Measurements from ENCODE around the gene SPTBN1.
"Not testable (repeated sequence)": the region's sequence is repeated elsewhere in the genome, so short reads cannot be mapped to it uniquely, and the experiment has no call there.

SPTBN1 gene

DNA sequence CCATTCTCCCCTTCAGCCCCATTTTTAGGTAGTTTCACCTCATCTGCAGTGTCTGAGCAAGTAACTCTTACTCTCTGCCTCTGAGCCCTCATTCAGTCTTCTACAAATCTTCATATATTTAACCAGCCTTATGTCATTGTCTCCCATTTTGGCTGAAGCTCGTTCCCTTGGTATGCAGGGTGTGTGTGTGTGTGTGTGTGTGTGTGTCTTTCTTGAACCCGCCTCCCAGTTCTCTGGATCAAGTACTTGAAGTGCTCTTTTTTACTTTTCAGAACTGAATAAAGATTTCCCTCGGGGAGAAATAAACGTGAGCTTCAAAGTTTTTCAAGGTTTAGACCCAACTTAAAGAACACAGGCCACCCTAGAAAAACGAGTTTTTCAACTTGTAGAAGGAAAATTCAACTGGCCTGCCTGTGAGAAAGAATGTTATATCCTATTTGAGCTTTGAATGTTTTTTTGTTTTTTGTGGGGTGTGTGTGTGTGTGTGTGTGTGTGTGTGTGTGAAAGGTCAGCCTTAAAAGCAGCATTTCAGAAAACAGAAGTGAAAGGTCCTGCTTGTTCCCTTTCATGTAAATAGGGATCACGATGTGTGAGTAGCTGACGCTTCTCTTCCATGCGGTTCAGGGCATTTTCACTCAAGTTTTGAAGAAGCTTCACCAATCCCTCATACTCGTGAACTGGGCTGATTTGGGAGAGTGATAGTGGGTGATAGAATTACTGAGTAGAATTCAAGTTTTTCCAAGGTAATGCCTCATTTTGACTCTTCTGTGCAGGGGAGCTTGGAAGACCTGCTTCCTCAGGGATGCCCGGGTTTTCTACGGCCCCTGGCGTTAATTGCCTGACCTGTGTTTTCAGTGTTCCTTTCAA is 216.7 kb downstream of the SPTBN1 start:
- no peak for DNase-seq (ENCODE audit: low spot score)

DNA sequence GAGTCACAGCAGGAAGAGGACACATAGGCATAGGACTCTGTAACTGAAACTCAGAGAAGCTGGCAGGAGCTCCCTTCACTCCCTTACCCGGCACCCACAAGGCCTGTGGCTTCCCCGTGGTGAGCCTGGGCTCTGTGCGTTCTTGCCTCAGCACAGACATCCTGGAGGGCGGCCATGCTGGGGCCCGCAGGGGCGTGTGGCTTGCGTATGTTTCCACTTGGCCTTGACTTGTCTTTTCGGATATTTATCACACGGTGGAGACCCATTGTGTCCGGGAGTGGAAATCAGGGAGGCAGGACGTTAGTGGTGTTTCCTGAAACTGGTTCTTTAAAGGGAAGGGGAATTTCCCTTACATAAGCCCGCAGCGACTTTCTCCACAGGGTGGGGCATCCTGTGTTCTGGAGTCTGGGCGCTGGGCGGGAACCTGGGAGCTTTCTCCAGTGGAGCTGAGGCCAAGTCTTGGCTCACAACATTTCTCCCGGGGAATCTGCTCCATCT is 217.4 kb downstream of the SPTBN1 start:
- peak; percentile 39 for DNase-seq (ENCODE audit: low spot score)

DNA sequence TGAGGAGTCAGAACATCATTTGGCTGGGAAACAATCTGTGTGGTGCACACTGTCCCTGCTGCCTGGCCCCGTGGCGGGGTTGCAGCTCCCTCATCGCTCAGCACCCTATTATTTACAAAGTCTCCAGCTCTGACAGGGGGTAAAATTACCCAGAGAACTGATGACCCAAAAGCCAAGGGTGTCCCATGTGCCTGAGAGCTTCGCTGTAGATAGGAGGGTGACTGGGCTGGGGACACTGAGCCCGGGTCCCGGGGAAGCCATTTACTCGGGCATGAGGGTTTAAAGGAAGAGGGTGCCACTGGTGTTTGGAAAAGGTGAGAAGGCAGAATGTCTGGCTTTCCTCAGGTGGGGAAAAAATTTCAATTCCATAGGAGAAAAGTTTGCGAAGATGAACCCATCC is 219.2 kb downstream of the SPTBN1 start:
- no peak for DNase-seq (ENCODE audit: low spot score)

- DNase-seq (ENCODE audit: low spot score) = no peak
Measured at GRCh38 chr2:54675738-54676137, 219.6 kb downstream of the SPTBN1 start.

DNA sequence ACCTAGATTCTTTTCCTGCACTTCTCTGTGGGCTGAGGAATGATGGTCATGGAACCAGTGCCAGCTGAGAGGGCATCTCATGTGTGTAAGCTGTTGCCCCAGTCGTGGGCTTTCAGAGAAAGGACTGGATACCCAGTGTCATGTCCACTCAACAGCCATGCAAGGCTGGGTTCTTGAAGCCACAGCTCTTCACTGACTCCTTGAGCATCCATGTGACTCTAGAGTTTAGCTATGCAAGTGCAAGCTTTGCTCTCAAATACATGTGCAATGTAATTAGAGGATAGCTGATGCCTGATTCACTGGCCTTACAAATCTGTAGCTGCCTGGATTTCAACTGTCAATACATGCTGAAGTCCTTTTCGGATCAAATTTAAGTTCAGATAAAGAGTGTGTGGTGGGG is 220.5 kb downstream of the SPTBN1 start:
- DNase-seq (ENCODE audit: low spot score) = peak; percentile 65

- DNase-seq (ENCODE audit: low spot score) = no peak
Measured at GRCh38 chr2:54677476-54678265, 221.5 kb downstream of the SPTBN1 start.

DNA sequence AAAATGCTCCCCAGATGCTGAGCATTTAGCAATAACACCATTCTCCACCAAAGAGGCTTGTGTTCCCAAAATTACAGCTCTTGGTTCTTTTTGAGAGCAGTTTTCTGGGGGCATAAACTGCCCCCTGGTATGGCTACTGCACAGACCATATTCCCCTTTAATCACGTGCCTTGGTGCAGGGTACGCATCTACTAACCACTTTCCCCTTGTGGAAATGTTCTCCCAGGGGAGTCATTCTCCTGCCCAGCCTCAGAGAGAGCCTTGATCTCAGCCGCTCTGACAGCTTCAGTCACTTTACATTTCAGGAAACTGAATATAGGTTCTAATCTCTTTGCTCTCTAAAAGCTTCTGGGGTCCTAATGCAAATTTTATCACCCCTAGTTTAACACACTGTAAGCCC is 222.6 kb downstream of the SPTBN1 start:
- DNase-seq (ENCODE audit: low spot score) = no peak

GRCh38 chr2:54680397-54681041 is 224.4 kb downstream of the SPTBN1 start:
- peak; percentile 35 for DNase-seq (ENCODE audit: low spot score)

GRCh38 chr2:54681416-54681815 is 225.3 kb downstream of the SPTBN1 start:
- DNase-seq (ENCODE audit: low spot score) = no peak

- DNase-seq (ENCODE audit: low spot score) = no peak
Measured at GRCh38 chr2:54683596-54683995, 227.5 kb downstream of the SPTBN1 start.

DNA sequence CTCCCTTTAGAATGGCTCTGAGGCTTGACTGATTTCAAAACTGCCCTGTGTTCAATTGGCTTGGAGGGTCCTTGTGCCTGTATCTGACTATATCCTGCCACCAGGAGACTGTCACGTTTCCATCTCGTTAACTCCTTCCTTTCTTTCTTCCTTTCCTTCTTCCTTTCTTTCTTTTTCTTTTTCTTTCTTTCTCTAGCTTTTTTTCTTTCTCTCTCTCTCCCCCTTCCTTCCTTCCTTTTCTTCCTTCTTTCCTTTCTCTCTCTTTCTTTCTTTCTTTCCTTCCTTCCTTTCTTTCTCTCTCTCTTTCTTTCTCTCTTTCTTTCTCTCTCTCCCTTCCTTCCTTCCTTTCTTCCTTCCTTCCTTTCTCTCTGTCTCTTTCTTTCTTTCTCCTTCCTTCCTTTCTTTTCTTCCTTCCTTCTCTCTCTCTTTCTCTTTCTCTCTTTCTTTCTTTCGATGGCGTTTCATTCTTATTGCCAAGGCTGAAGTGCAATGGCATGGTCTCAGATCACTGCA is 229.2 kb downstream of the SPTBN1 start:
- no peak for DNase-seq (ENCODE audit: low spot score)

GRCh38 chr2:54687595-54688152 is 231.5 kb downstream of the SPTBN1 start:
- DNase-seq (ENCODE audit: low spot score) = no peak

GRCh38 chr2:54691445-54692135 is 235.5 kb downstream of the SPTBN1 start:
- DNase-seq (ENCODE audit: low spot score) = no peak

GRCh38 chr2:54692556-54692955 is 236.4 kb downstream of the SPTBN1 start:
- no peak for DNase-seq (ENCODE audit: low spot score)

- DNase-seq (ENCODE audit: low spot score) = no peak
Measured at GRCh38 chr2:54695378-54695777, 239.3 kb downstream of the SPTBN1 start.

GRCh38 chr2:54697934-54698333 is 241.8 kb downstream of the SPTBN1 start:
- DNase-seq (ENCODE audit: low spot score) = no peak

- not testable (repeated sequence) for DNase-seq (ENCODE audit: low spot score)
Measured at GRCh38 chr2:54698926-54699325, 242.8 kb downstream of the SPTBN1 start.

- DNase-seq (ENCODE audit: low spot score) = no peak
Measured at GRCh38 chr2:54699665-54700064, 243.5 kb downstream of the SPTBN1 start.

- DNase-seq (ENCODE audit: low spot score) = no peak
Measured at GRCh38 chr2:54701029-54701428, 244.9 kb downstream of the SPTBN1 start.

GRCh38 chr2:54704238-54704637 is 248.1 kb downstream of the SPTBN1 start:
- no peak for DNase-seq (ENCODE audit: low spot score)

Data from AG08395 (cell line).